Mesenchymal stem cell (in vitro differentiated cells and primary cell): ENCODE results near the gene CCDC27.

Source experiments
- DNase-seq: peaks from one replicate; pipeline ENCODE4 v3.0.0-alpha.2; 2013
- H2AFZ ChIP-seq: one replicate; pipeline ENCODE4 v1.6.1; 2013; ENCODE audit warnings: low read depth, mild to moderate bottlenecking, control low read depth, inconsistent platforms, low read length, moderate library complexity
- H2AK5ac ChIP-seq: 2 replicates; pipeline ENCODE4 v1.6.1; 2013; ENCODE audit warnings: low read length, moderate library complexity, mild to moderate bottlenecking, inconsistent platforms; ENCODE audit not compliant: severe bottlenecking
- H2BK120ac ChIP-seq: one replicate; pipeline ENCODE4 v1.6.1; 2013; ENCODE audit warnings: low read depth, mild to moderate bottlenecking, inconsistent platforms, low read length, moderate library complexity
- H2BK12ac ChIP-seq, 2 experiments: one replicate each; pipeline ENCODE4 v1.6.1; 2013; ENCODE audit warnings: inconsistent platforms in 2 of 2, low read length in 2 of 2, mild to moderate bottlenecking in 2 of 2, moderate library complexity in 2 of 2, control low read depth in 1 of 2
- H2BK15ac ChIP-seq: one replicate; pipeline ENCODE4 v1.6.1; 2013; ENCODE audit warnings: mild to moderate bottlenecking, low read depth, inconsistent platforms; ENCODE audit not compliant: poor library complexity, severe bottlenecking
- H2BK5ac ChIP-seq: 2 replicates; pipeline ENCODE4 v1.6.1; 2013; ENCODE audit warnings: low read depth, mild to moderate bottlenecking, low read length, control low read depth, inconsistent platforms; ENCODE audit not compliant: poor library complexity, severe bottlenecking
- H3K14ac ChIP-seq, 2 experiments: one replicate each; pipeline ENCODE4 v1.6.1; 2013; ENCODE audit warnings: inconsistent platforms in 2 of 2, low read length in 2 of 2, control low read depth in 1 of 2, mild to moderate bottlenecking in 1 of 2, moderate library complexity in 1 of 2
- H3K18ac ChIP-seq, 2 experiments: one replicate each; pipeline ENCODE4 v1.6.1; 2013; ENCODE audit warnings: inconsistent platforms in 2 of 2, low read length in 2 of 2, control low read depth in 1 of 2, low read depth in 1 of 2, mild to moderate bottlenecking in 1 of 2
- H3K23ac ChIP-seq, 2 experiments: one replicate each; pipeline ENCODE4 v1.6.1; 2013; ENCODE audit warnings: inconsistent platforms in 2 of 2, low read length in 2 of 2, mild to moderate bottlenecking in 2 of 2, moderate library complexity in 2 of 2, control low read depth in 1 of 2
- H3K27ac ChIP-seq: 2 replicates; pipeline ENCODE4 v1.5.1; 2013; ENCODE audit warnings: mild to moderate bottlenecking, moderate library complexity, low read length, control low read depth, inconsistent platforms; ENCODE audit not compliant: poor library complexity, severe bottlenecking
- H3K27me3 ChIP-seq, 2 experiments: 2 replicates each; pipeline versions ENCODE4 v1.6.1 to v1.7.0; 2013; ENCODE audit warnings: low read length in 2 of 2, mild to moderate bottlenecking in 2 of 2, moderate library complexity in 2 of 2, control low read depth in 1 of 2, inconsistent platforms in 1 of 2; ENCODE audit not compliant: control insufficient read depth in 1 of 2, insufficient read depth in 1 of 2
- H3K36me3 ChIP-seq, 2 experiments: 2 replicates each; pipeline versions ENCODE4 v1.6.1 to v1.7.0; 2013; ENCODE audit warnings: low read length in 2 of 2, control low read depth in 1 of 2, inconsistent platforms in 1 of 2, low read depth in 1 of 2, mild to moderate bottlenecking in 1 of 2; ENCODE audit not compliant: insufficient read depth in 2 of 2, control insufficient read depth in 1 of 2
- H3K4ac ChIP-seq, 2 experiments: one replicate each; pipeline ENCODE4 v1.6.1; 2013; ENCODE audit warnings: inconsistent platforms in 2 of 2, low read length in 2 of 2, mild to moderate bottlenecking in 2 of 2, moderate library complexity in 2 of 2, control low read depth in 1 of 2, low read depth in 1 of 2
- H3K4me1 ChIP-seq: 2 replicates; pipeline ENCODE4 v1.6.1; 2013; ENCODE audit warnings: low read depth, low read length, control low read depth; ENCODE audit not compliant: control insufficient read depth, insufficient read depth
- H3K4me2 ChIP-seq: 2 replicates; pipeline ENCODE4 v1.6.1; 2013; ENCODE audit warnings: low read length, mild to moderate bottlenecking, inconsistent platforms; ENCODE audit not compliant: poor library complexity, severe bottlenecking
- H3K4me3 ChIP-seq, 2 experiments: 2 replicates each; pipeline versions ENCODE4 v1.5.1 to v1.7.0; 2013; ENCODE audit warnings: low read length in 2 of 2, mild to moderate bottlenecking in 2 of 2, control low read depth in 1 of 2, low read depth in 1 of 2; ENCODE audit not compliant: insufficient read depth in 1 of 2
- H3K79me1 ChIP-seq: replicated peaks from 2 replicates; pipeline ENCODE4 v1.6.1; 2013; ENCODE audit warnings: mild to moderate bottlenecking, control low read depth, low read length, inconsistent platforms; ENCODE audit not compliant: poor library complexity, severe bottlenecking
- H3K9ac ChIP-seq: 2 replicates; pipeline ENCODE4 v1.7.0; 2013; ENCODE audit warnings: mild to moderate bottlenecking, low read length, moderate library complexity
- H3K9me3 ChIP-seq: 2 replicates; pipeline ENCODE4 v1.7.0; 2013; ENCODE audit warnings: mild to moderate bottlenecking, low read length; ENCODE audit not compliant: control insufficient read depth
- H4K8ac ChIP-seq: one replicate; pipeline ENCODE4 v1.6.1; 2013; ENCODE audit warnings: inconsistent platforms, mild to moderate bottlenecking, low read length, moderate library complexity
- H4K91ac ChIP-seq: one replicate; pipeline ENCODE4 v1.6.1; 2013; ENCODE audit warnings: mild to moderate bottlenecking, low read length, inconsistent platforms
- WGBS: methylation state at CpG from one replicate; pipeline ENCODE4 v1.1.7; 2013; ENCODE audit warnings: mixed read lengths; 5-methylcytosine and 5-hydroxymethylcytosine counted together

Gene CCDC27

DNA sequence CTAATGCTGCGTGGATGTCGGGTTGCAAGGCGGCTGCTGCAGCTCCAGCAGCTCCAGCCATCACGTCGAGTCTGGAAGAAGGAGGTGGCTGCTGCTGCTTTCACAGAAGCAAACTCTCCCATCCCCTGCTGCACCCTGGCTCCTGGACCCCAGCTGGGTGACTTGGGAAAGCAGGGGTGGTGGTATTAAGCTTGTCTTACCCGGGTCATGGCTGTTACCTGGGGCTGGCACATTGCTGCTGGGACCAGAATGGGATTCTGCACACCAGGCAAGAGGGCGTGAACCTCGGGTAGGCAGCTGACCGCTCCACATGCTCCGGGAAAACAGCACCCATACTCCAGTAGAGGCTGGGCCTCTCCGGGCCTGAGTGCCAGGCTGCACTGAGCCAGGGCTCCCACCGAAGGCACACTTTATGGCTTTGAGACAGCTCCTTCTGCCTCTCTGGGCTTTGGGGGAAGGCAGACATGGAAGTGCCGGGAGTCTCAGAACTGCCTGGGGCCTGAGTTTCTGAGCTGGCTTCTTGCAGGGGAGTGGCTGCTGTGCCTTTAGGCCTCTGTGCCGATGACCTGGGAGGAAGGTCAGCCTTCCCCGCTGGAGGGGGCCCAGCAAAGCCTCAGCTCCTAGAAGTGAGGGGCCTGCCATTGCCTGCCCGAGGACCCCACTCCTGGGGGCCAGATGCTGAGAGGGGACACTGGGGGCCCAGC, 21.5 kb downstream of the CCDC27 start:
- H4K8ac ChIP-seq = no peak overlapping the region
- H3K79me1 ChIP-seq = peaks cover 9% of the 10 kb centered on the region
- DNase-seq = peak; percentile 11
- no peak overlapping the region for H3K9ac ChIP-seq
- peaks cover 66% of the 10 kb centered on the region for H3K4me1 ChIP-seq
- H3K4me3 ChIP-seq = no peak overlapping the region
- H3K36me3 ChIP-seq = peaks cover 6 to 18% of the 10 kb centered on the region in 2 experiments
- peak overlapping the region in 1 of 2 experiments; percentile 29 for H2BK12ac ChIP-seq
- peak overlapping the region; percentile 31 for H4K91ac ChIP-seq
- no peak overlapping the region for H3K18ac ChIP-seq
- WGBS = 88% methylated on average over 10 of the region's 16 CpGs
- H2BK5ac ChIP-seq = no peak overlapping the region
- H3K27me3 ChIP-seq = peaks cover 8 to 35% of the 10 kb centered on the region in 2 experiments
- H3K14ac ChIP-seq = no peak overlapping the region
- H2AK5ac ChIP-seq = no peak overlapping the region
- H3K9me3 ChIP-seq = no peaks in the 10 kb centered on the region
- no peak overlapping the region for H3K4ac ChIP-seq
- H2BK120ac ChIP-seq = no peak overlapping the region
- no peak overlapping the region for H3K27ac ChIP-seq
- H3K4me2 ChIP-seq = peak overlapping the region; percentile 80
- no peak overlapping the region for H2AFZ ChIP-seq
- peak overlapping the region; percentile 34 for H2BK15ac ChIP-seq
- no peak overlapping the region for H3K23ac ChIP-seq

DNA sequence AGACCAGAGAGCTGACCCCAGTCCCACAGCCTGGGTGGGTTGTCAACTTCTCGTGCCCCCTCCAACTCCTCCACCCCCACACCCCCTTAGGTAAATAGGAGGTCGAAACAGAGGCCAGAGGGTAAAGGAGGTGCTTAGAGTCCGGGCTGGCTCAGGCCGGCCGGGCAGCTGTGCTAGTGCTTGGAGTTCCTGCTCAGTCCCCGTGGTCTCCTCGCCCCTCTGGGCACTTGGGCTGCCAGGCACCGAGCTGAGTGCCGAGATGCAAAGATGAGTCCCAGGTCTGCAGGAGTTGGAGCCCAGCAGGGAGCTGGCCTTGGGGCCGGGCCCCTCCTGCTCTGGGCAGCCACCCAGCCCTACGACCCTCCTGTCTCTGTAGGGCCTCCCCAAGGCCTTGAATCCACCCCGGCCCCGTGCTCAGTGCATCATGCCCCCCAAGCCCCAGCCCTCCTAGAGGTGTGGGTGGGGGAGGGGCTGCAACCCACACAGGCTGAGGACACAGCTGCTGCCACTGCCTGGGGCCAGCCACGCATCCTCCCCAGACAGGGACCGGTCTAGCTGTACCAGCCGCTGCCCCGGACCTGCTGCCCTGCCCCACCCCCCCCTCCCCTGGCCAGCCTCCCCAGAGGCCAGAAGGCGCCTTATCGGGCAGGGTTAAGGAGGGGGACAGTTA, 22.2 kb downstream of the CCDC27 start:
- H3K4me2 ChIP-seq = no peak overlapping the region
- peaks cover 8 to 28% of the 10 kb centered on the region in 2 experiments for H3K27me3 ChIP-seq
- H3K27ac ChIP-seq = no peak overlapping the region
- 90% methylated on average over 10 of the region's 19 CpGs for WGBS
- H3K79me1 ChIP-seq = peaks cover 15% of the 10 kb centered on the region
- peak overlapping the region in 1 of 2 experiments; percentile 6 for H3K18ac ChIP-seq
- no peak overlapping the region for H2AK5ac ChIP-seq
- H4K91ac ChIP-seq = no peak overlapping the region
- no peak overlapping the region for H2BK5ac ChIP-seq
- no peak for DNase-seq
- no peak overlapping the region for H3K14ac ChIP-seq
- no peak overlapping the region for H3K4me3 ChIP-seq
- H3K23ac ChIP-seq = no peak overlapping the region
- no peak overlapping the region for H4K8ac ChIP-seq
- no peaks in the 10 kb centered on the region for H3K9me3 ChIP-seq
- H3K4me1 ChIP-seq = peaks cover 66% of the 10 kb centered on the region
- H3K9ac ChIP-seq = no peak overlapping the region
- H2AFZ ChIP-seq = no peak overlapping the region
- H3K4ac ChIP-seq = no peak overlapping the region
- H2BK12ac ChIP-seq = no peak overlapping the region
- no peak overlapping the region for H2BK120ac ChIP-seq
- peaks cover 13 to 25% of the 10 kb centered on the region in 2 experiments for H3K36me3 ChIP-seq
- H2BK15ac ChIP-seq = no peak overlapping the region

GRCh38 chr1:3774946-3775489, 22.8 kb downstream of the CCDC27 start:
- H2AFZ ChIP-seq = no peak overlapping the region
- peak overlapping the region; percentile 4 for H3K27ac ChIP-seq
- peak overlapping the region; percentile 67 for H4K91ac ChIP-seq
- no peak overlapping the region for H2BK5ac ChIP-seq
- no peak overlapping the region for H3K4ac ChIP-seq
- no peak overlapping the region for H2BK120ac ChIP-seq
- H3K14ac ChIP-seq = no peak overlapping the region
- DNase-seq = peak; percentile 16
- no peak overlapping the region for H3K4me3 ChIP-seq
- peaks cover 19 to 31% of the 10 kb centered on the region in 2 experiments for H3K36me3 ChIP-seq
- H4K8ac ChIP-seq = peak overlapping the region; percentile 62
- peaks cover 8 to 22% of the 10 kb centered on the region in 2 experiments for H3K27me3 ChIP-seq
- H3K4me2 ChIP-seq = peak overlapping the region; percentile 14
- peaks cover 66% of the 10 kb centered on the region for H3K4me1 ChIP-seq
- H2BK15ac ChIP-seq = peak overlapping the region; percentile 48
- H3K9ac ChIP-seq = no peak overlapping the region
- no peak overlapping the region for H2AK5ac ChIP-seq
- no peak overlapping the region for H3K23ac ChIP-seq
- peaks cover 15% of the 10 kb centered on the region for H3K79me1 ChIP-seq
- peak overlapping the region; percentile 40 to 69 for H3K18ac ChIP-seq
- WGBS = 76% methylated on average over 17 of the region's 17 CpGs
- no peaks in the 10 kb centered on the region for H3K9me3 ChIP-seq
- peak overlapping the region in 1 of 2 experiments; percentile 8 for H2BK12ac ChIP-seq
